K562 (cell line): ENCODE measurements around the gene PHTF1. TPM values are rescaled to one million over a fixed set of nuclear protein-coding genes. Genes with fewer than 3 reads are reported as not detected.
A peak's percentile ranks its signal among the peaks of the same experiment; 100 is the strongest.

Experiments used
- EGR1 ChIP-seq: fragments of 450-650 bp; conservative IDR thresholded peaks from 2 replicates; pipeline ENCODE4 v1.6.1; 2017; ENCODE audit warnings: mild to moderate bottlenecking
- EP300 ChIP-seq: IDR thresholded peaks from 2 replicates; pipeline ENCODE4 v1.6.1; 2012; ENCODE audit warnings: low read length, improper control_type of control experiment
- FOS ChIP-seq: IDR thresholded peaks from 3 replicates; pipeline ENCODE4 v1.6.1; 2011; ENCODE audit not compliant: insufficient read length; ENCODE audit errors: extremely low read depth
- HMGN3 ChIP-seq: IDR thresholded peaks from 2 replicates; pipeline ENCODE4 v1.6.1; 2011; ENCODE audit warnings: borderline replicate concordance, low read depth, mild to moderate bottlenecking, mixed read lengths, low read length; ENCODE audit not compliant: insufficient read length; ENCODE audit errors: extremely low read depth
- KAT7 ChIP-seq: sonication (generic); formaldehyde crosslinking; IDR thresholded peaks from 2 replicates; pipeline ENCODE4 v1.8.0; 2022; ENCODE audit warnings: missing genetic modification reagents, mild to moderate bottlenecking, borderline replicate concordance
- MTA2 ChIP-seq: fragments of 450-650 bp; IDR thresholded peaks from 2 replicates; pipeline ENCODE4 v1.6.1; 2016; ENCODE audit warnings: low read depth
- PCBP1 ChIP-seq: fragments of 200-400 bp; formaldehyde crosslinking; IDR thresholded peaks from 2 replicates; pipeline ENCODE4 v1.6.1; 2018; ENCODE audit warnings: mild to moderate bottlenecking, low read depth, low read length; ENCODE audit not compliant: poor library complexity, severe bottlenecking
- PML ChIP-seq: IDR thresholded peaks from 2 replicates; pipeline ENCODE4 v1.6.1; 2012; ENCODE audit warnings: low read length, inconsistent platforms
- PPARD ChIP-seq: fragments of 250-450 bp; sonication (Bioruptor Pico); IDR thresholded peaks from 2 replicates; pipeline ENCODE4 v1.8.0; 2022; ENCODE audit warnings: inconsistent platforms, mild to moderate bottlenecking, moderate library complexity
- SIN3B ChIP-seq: fragments of 450-650 bp; IDR thresholded peaks from 2 replicates; pipeline ENCODE4 v1.6.1; 2017; ENCODE audit warnings: low read depth, mild to moderate bottlenecking, moderate library complexity
- SREBF1 ChIP-seq: fragments of 150-350 bp; IDR thresholded peaks from 2 replicates; pipeline ENCODE4 v1.6.1; 2014; ENCODE audit warnings: antibody characterized with exemption, low read depth, low read length, borderline replicate concordance
- ZBTB1 ChIP-seq: sonication (generic); formaldehyde crosslinking; IDR thresholded peaks from 2 replicates; pipeline ENCODE4 v1.8.1; 2023; ENCODE audit warnings: missing genetic modification reagents, low read depth, mild to moderate bottlenecking, borderline replicate concordance
- ZNF224 ChIP-seq: sonication (generic); formaldehyde crosslinking; IDR thresholded peaks from 2 replicates; pipeline ENCODE4 v1.8.0; 2022; ENCODE audit warnings: mild to moderate bottlenecking, missing genetic modification reagents
- polyA plus RNA-seq, 8 experiments: library from polyadenylated mRNA; depleted of rRNA in 4 of 8; stranded (reverse) in 5 of 8; unstranded in 3 of 8; fragments of >200 nt; fragmentation: Nextera tagmentation in 2 of 8; fragmentation: Illumina TruSeq in 1 of 8; extraction: Ambion mirVana in 2 of 8; extraction: Trizol in 1 of 8; gene quantifications; 2 replicates each; pipeline versions ENCODE4 v1.2.1 to v1.2.3, GENCODE V29; 2011 to 2014; ENCODE audit warnings: inconsistent platforms in 1 of 8, missing spikeins in 1 of 8
- total RNA-seq, 7 experiments: library from RNA; depleted of rRNA in 6 of 7; stranded (reverse); fragments of >200 nt in 6 of 7; fragmentation: Illumina TruSeq in 2 of 7; extraction: Trizol in 2 of 7; gene quantifications; 2 replicates each; pipeline versions ENCODE4 v1.2.1 to v1.2.3, GENCODE V29; 2011 to 2021; ENCODE audit warnings: low replicate concordance in 1 of 7
- TF ChIP-seq, protein P1 (sequence below): fragments of 450-650 bp; IDR thresholded peaks from 2 replicates; pipeline ENCODE4 v1.6.1; 2016; ENCODE audit warnings: mild to moderate bottlenecking, moderate library complexity
- TF ChIP-seq, protein P2 (sequence below): fragments of 450-650 bp; formaldehyde crosslinking; IDR thresholded peaks from 2 replicates; pipeline ENCODE4 v1.4.0; 2020; ENCODE audit warnings: mild to moderate bottlenecking, moderate library complexity

The PHTF1 gene
- total and polyA plus RNA-seq, 9 of the 15 experiments (the other 6 are each of a cell fraction or from before 2014, with no cell fraction given): 8.4 to 36.2 (median 23.0) TPM

DNA sequence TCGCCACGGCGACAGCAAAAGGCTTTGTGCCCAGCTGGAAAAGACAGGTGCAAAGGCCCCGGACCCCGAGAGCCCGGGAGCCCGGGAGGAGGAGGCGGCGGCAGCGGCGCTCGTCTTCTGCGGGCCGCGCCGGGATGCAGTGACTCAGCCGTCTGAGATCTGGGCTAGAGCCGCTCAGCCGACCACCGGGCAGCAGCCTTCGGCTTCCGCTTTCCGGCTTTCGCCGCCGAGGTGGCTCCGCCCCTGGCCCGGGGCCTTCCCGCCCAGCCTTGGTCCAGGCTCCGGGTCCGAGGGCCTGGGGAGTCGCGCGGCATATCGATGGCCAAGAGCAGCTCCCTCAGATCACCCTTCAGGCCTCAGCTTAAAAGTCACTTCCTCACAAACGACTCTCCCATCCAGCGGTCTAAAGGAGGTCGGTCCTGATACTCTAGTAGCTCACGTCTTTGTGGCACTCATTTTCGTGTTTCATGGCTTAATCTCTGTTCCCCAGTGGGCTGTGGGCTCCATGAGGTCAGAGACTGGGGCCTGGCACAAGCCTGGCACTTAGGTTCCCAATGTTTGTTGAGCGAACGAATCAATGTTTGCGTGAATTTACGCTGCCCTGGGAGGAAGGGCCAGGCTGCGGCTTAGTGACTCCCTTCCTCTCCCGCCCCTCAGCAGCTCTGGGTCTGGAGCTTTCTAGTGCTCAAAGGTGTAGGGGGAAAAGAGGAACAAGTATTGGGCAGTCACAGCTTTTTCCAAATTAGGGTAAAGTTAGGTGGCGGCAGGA, at the start of gene PHTF1 (continued):
- TF ChIP-seq, protein P1, sequence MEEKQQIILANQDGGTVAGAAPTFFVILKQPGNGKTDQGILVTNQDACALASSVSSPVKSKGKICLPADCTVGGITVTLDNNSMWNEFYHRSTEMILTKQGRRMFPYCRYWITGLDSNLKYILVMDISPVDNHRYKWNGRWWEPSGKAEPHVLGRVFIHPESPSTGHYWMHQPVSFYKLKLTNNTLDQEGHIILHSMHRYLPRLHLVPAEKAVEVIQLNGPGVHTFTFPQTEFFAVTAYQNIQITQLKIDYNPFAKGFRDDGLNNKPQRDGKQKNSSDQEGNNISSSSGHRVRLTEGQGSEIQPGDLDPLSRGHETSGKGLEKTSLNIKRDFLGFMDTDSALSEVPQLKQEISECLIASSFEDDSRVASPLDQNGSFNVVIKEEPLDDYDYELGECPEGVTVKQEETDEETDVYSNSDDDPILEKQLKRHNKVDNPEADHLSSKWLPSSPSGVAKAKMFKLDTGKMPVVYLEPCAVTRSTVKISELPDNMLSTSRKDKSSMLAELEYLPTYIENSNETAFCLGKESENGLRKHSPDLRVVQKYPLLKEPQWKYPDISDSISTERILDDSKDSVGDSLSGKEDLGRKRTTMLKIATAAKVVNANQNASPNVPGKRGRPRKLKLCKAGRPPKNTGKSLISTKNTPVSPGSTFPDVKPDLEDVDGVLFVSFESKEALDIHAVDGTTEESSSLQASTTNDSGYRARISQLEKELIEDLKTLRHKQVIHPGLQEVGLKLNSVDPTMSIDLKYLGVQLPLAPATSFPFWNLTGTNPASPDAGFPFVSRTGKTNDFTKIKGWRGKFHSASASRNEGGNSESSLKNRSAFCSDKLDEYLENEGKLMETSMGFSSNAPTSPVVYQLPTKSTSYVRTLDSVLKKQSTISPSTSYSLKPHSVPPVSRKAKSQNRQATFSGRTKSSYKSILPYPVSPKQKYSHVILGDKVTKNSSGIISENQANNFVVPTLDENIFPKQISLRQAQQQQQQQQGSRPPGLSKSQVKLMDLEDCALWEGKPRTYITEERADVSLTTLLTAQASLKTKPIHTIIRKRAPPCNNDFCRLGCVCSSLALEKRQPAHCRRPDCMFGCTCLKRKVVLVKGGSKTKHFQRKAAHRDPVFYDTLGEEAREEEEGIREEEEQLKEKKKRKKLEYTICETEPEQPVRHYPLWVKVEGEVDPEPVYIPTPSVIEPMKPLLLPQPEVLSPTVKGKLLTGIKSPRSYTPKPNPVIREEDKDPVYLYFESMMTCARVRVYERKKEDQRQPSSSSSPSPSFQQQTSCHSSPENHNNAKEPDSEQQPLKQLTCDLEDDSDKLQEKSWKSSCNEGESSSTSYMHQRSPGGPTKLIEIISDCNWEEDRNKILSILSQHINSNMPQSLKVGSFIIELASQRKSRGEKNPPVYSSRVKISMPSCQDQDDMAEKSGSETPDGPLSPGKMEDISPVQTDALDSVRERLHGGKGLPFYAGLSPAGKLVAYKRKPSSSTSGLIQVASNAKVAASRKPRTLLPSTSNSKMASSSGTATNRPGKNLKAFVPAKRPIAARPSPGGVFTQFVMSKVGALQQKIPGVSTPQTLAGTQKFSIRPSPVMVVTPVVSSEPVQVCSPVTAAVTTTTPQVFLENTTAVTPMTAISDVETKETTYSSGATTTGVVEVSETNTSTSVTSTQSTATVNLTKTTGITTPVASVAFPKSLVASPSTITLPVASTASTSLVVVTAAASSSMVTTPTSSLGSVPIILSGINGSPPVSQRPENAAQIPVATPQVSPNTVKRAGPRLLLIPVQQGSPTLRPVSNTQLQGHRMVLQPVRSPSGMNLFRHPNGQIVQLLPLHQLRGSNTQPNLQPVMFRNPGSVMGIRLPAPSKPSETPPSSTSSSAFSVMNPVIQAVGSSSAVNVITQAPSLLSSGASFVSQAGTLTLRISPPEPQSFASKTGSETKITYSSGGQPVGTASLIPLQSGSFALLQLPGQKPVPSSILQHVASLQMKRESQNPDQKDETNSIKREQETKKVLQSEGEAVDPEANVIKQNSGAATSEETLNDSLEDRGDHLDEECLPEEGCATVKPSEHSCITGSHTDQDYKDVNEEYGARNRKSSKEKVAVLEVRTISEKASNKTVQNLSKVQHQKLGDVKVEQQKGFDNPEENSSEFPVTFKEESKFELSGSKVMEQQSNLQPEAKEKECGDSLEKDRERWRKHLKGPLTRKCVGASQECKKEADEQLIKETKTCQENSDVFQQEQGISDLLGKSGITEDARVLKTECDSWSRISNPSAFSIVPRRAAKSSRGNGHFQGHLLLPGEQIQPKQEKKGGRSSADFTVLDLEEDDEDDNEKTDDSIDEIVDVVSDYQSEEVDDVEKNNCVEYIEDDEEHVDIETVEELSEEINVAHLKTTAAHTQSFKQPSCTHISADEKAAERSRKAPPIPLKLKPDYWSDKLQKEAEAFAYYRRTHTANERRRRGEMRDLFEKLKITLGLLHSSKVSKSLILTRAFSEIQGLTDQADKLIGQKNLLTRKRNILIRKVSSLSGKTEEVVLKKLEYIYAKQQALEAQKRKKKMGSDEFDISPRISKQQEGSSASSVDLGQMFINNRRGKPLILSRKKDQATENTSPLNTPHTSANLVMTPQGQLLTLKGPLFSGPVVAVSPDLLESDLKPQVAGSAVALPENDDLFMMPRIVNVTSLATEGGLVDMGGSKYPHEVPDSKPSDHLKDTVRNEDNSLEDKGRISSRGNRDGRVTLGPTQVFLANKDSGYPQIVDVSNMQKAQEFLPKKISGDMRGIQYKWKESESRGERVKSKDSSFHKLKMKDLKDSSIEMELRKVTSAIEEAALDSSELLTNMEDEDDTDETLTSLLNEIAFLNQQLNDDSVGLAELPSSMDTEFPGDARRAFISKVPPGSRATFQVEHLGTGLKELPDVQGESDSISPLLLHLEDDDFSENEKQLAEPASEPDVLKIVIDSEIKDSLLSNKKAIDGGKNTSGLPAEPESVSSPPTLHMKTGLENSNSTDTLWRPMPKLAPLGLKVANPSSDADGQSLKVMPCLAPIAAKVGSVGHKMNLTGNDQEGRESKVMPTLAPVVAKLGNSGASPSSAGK: peak; percentile 31; the same call in 1 of the 2 replicates
- TF ChIP-seq FOS: no peak
- TF ChIP-seq PPARD (CRISPR knock-in tag): no peak
- no peak for TF ChIP-seq HMGN3
- peak; percentile 100 for TF ChIP-seq KAT7 (CRISPR knock-in tag)
- peak; percentile 65; the same call in 1 of the 2 replicates for TF ChIP-seq PML
- no peak for TF ChIP-seq SREBF1
- TF ChIP-seq ZNF224 (CRISPR knock-in tag): no peak
- no peak for TF ChIP-seq SIN3B
- 0 out of 2 replicates have a peak, but pooled peaks have one; percentile 3 for TF ChIP-seq MTA2
- TF ChIP-seq, protein P2, sequence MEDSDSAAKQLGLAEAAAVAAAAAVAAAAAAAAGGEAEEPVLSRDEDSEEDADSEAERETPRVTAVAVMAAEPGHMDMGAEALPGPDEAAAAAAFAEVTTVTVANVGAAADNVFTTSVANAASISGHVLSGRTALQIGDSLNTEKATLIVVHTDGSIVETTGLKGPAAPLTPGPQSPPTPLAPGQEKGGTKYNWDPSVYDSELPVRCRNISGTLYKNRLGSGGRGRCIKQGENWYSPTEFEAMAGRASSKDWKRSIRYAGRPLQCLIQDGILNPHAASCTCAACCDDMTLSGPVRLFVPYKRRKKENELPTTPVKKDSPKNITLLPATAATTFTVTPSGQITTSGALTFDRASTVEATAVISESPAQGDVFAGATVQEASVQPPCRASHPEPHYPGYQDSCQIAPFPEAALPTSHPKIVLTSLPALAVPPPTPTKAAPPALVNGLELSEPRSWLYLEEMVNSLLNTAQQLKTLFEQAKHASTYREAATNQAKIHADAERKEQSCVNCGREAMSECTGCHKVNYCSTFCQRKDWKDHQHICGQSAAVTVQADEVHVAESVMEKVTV (CRISPR knock-in tag): no peak
- TF ChIP-seq ZBTB1 (CRISPR knock-in tag): peak; percentile 78; the same call in 1 of the 2 replicates
- TF ChIP-seq EGR1: no peak; the same call in 1 of the 2 replicates
- TF ChIP-seq EP300: peak; percentile 4; the same call in 1 of the 2 replicates
- TF ChIP-seq PCBP1: peak; percentile 43
